ENCODE results near the gene SLC45A3. TPM values are rescaled to one million over a fixed set of nuclear protein-coding genes. Genes with fewer than 3 reads are reported as not detected.

Gene SLC45A3
- total RNA-seq, 1 donor from 2014 or later, result 2.9 TPM

DNA sequence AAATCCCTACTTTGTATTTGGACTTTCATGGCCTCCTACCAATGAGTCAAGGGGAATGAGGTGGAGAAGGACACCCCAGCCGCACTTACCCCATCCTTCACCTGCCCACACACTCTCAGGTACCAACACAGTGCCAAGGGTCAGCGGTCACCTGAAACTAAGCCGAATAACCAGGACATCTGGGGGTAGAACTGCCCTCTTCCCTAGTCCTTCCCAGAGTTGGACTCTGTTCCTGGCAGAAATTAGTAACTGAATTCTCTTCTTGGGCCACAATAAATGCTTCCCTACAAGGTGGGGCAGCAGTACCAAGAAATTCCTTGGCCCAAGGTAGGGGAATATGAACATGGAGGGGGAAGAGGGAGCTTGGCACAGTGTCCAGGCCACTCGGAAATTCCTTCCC lies 7.3 kb downstream of the SLC45A3 start:
- H3K27ac Mint-ChIP-seq (ENCODE audit: unreplicated experiment), result no peak overlapping the region
- H3K27me3 Mint-ChIP-seq (ENCODE audit: low read depth), result no peaks in the 10 kb centered on the region
- no peaks in the 10 kb centered on the region for H3K36me3 Mint-ChIP-seq (ENCODE audit: low read depth)
- H3K9me3 Mint-ChIP-seq (ENCODE audit: low read depth), result no peaks in the 10 kb centered on the region
- H3K4me1 Mint-ChIP-seq (ENCODE audit: low read depth), result no peaks in the 10 kb centered on the region
- no peak for DNase-seq (ENCODE audit: low spot score)
- no peak overlapping the region for H3K4me3 Mint-ChIP-seq (ENCODE audit: unreplicated experiment)
- no peak for TF ChIP-seq CTCF (IDR thresholded peaks at IDR 0.05)

- Mint-ChIP-seq H3K27me3 (ENCODE audit: low read depth) (no peaks in the 10 kb centered on the region), H3K36me3 (ENCODE audit: low read depth) (no peaks in the 10 kb centered on the region), H3K9me3 (ENCODE audit: low read depth) (no peaks in the 10 kb centered on the region), H3K27ac (ENCODE audit: unreplicated experiment) (no peak overlapping the region), H3K4me3 (ENCODE audit: unreplicated experiment) (no peak overlapping the region), H3K4me1 (ENCODE audit: low read depth) (no peaks in the 10 kb centered on the region)
- DNase-seq (ENCODE audit: low spot score), result no peak
- no peak for TF ChIP-seq CTCF (IDR thresholded peaks at IDR 0.05)
Measured at GRCh38 chr1:205672395-205672889, 7.9 kb downstream of the SLC45A3 start.

- H3K36me3 Mint-ChIP-seq (ENCODE audit: low read depth), result no peaks in the 10 kb centered on the region
- H3K4me3 Mint-ChIP-seq (ENCODE audit: unreplicated experiment), result no peak overlapping the region
- no peak overlapping the region for H3K27ac Mint-ChIP-seq (ENCODE audit: unreplicated experiment)
Measured at GRCh38 chr1:205670611-205671430, 9.5 kb downstream of the SLC45A3 start.

GRCh38 chr1:205670150-205670446 lies 10.2 kb downstream of the SLC45A3 start:
- no peaks in the 10 kb centered on the region for H3K27me3 Mint-ChIP-seq (ENCODE audit: low read depth)
- H3K9me3 Mint-ChIP-seq (ENCODE audit: low read depth), result no peaks in the 10 kb centered on the region
- no peak overlapping the region for H3K27ac Mint-ChIP-seq (ENCODE audit: unreplicated experiment)
- H3K4me3 Mint-ChIP-seq (ENCODE audit: unreplicated experiment), result no peak overlapping the region
- no peak for TF ChIP-seq CTCF (IDR thresholded peaks at IDR 0.05)
- H3K36me3 Mint-ChIP-seq (ENCODE audit: low read depth), result no peaks in the 10 kb centered on the region
- no peaks in the 10 kb centered on the region for H3K4me1 Mint-ChIP-seq (ENCODE audit: low read depth)
- no peak for DNase-seq (ENCODE audit: low spot score)

More at GRCh38 chr1:205670611-205671430, 9.5 kb downstream of the SLC45A3 start:
- no peak for DNase-seq (ENCODE audit: low spot score)
- no peak for TF ChIP-seq CTCF (IDR thresholded peaks at IDR 0.05)
- Mint-ChIP-seq H3K4me1 (ENCODE audit: low read depth) (no peaks in the 10 kb centered on the region), H3K9me3 (ENCODE audit: low read depth) (no peaks in the 10 kb centered on the region), H3K27me3 (ENCODE audit: low read depth) (no peaks in the 10 kb centered on the region)

- H3K9me3 Mint-ChIP-seq (ENCODE audit: low read depth), result no peaks in the 10 kb centered on the region
- no peak overlapping the region for H3K27ac Mint-ChIP-seq (ENCODE audit: unreplicated experiment)
- H3K4me1 Mint-ChIP-seq (ENCODE audit: low read depth), result no peaks in the 10 kb centered on the region
- no peaks in the 10 kb centered on the region for H3K27me3 Mint-ChIP-seq (ENCODE audit: low read depth)
- no peak for TF ChIP-seq CTCF (IDR thresholded peaks at IDR 0.05)
- no peaks in the 10 kb centered on the region for H3K36me3 Mint-ChIP-seq (ENCODE audit: low read depth)
- H3K4me3 Mint-ChIP-seq (ENCODE audit: unreplicated experiment), result no peak overlapping the region
- no peak for DNase-seq (ENCODE audit: low spot score)
Measured at GRCh38 chr1:205669341-205670149, 10.8 kb downstream of the SLC45A3 start.
